ENCODE results near the gene KREMEN2.
A peak's percentile ranks its signal among the peaks of the same experiment; 100 is the strongest.

KREMEN2 gene

DNA sequence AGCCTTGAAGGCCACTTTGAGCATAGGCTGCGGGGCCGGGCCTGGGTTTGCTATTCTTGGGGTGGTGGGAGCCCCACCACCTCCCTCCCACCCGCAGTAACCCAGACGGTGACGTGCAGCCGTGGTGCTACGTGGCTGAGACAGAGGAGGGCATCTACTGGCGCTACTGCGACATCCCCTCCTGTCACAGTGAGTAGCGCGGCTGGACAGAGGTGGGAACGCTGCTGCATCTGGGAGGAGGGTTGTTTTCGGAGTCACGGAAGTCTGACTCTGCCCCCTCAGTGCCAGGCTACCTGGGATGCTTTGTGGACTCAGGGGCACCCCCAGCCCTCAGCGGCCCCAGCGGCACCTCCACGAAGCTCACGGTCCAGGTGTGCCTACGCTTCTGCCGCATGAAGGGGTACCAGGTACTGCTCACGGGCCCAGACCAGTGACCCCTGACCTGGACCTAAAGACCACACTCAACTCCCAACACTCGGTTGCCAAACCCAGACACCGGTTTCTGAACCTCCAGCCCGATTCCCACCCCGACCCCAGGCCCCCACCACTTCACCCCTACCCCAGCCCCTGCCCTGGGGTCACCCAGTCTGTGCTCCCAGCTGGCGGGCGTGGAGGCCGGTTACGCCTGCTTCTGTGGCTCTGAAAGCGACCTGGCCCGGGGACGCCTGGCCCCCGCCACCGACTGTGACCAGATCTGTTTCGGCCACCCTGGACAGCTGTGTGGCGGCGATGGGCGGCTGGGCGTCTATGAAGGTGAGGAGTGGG lies 2.1 kb downstream of the KREMEN2 start:
- no peak for DNase-seq

GRCh38 chr16:2966808-2967191 lies 2.7 kb downstream of the KREMEN2 start:
- DNase-seq: no peak

DNA sequence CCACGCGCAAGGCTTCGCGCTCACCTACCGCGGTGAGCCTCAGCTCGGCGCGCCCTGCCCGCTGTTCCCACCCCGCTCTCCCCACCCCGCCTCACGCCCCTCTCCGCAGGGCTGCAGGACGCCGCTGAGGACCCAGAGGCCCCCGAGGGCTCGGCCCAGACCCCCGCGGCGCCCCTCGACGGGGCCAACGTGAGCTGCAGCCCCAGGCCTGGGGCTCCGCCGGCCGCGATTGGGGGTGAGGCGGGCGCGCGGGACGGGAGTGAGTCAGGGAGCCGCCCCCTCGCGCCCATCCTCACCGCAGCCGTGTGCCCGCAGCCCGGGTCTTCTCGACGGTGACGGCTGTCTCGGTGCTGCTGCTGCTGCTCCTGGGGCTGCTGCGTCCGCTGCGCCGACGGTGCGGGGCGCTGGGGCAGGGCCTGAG lies 3.1 kb downstream of the KREMEN2 start:
- DNase-seq: no peak

DNA sequence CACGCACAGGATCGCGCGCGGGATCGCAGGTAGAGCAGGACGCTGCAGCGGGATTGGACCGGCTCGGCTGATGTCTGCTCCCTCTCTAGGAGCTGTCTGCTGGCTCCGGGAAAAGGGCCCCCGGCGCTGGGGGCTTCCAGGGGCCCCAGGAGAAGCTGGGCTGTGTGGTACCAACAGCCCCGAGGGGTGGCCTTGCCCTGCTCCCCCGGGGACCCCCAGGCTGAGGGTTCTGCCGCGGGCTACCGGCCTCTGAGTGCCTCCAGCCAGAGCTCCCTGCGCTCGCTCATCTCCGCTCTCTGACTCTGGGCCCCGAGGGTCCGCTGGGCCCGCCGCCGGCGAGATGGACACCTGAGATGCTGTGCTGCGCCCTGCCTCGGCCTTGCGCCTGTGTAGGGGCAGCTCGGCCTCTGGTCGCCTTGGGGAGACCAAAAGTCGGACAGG lies 3.7 kb downstream of the KREMEN2 start:
- DNase-seq: no peak

GRCh38 chr16:2968368-2968737 lies 4.3 kb downstream of the KREMEN2 start:
- peak; percentile 94 for DNase-seq

DNA sequence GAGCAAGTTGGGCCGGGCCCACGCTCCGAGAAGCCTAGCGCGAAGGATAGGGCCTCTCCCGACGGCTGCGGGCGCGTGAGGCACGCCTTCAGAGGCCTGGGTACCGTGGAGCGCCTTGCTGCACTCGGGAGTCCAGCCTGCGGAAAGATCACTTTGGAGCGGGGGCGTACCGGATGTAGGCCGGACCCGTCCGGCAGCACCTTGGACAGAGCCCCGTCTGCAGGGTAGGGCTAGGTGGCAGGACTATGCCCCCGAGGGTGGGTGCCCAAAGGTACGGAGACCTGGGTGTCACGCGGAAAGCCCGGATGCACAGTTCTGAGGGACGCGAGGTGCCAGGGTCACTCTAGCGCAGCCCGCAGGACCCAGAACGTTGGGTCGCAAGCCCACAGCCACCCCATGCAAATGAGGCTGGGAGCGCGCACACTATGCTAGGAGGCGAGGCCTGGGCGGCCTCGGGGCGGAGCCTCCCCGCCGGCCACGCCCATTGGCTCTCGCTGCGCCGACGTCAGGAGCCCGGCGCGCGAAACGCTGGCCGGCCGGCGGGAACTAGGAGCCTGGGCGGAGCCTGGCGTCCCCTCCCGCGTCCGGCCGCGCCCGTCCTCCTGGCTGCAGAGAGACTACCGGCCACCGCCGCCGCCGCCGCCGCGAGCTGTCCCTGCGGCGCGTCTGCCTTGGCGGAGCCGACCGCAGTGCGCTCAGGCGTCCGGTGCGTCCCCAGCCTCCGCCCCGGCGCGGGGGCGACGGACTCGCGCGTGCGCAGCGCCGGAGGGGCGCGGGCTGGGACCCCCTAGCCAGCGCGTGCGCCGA lies 4.9 kb downstream of the KREMEN2 start, which contains the start of gene PAQR4:
TSS of gene PAQR4 (plus strand) at position 611 of the 807 bp plus-strand sequence. CDS start 327 bp downstream, outside the sequence.
- DNase-seq: peak; percentile 98

DNA sequence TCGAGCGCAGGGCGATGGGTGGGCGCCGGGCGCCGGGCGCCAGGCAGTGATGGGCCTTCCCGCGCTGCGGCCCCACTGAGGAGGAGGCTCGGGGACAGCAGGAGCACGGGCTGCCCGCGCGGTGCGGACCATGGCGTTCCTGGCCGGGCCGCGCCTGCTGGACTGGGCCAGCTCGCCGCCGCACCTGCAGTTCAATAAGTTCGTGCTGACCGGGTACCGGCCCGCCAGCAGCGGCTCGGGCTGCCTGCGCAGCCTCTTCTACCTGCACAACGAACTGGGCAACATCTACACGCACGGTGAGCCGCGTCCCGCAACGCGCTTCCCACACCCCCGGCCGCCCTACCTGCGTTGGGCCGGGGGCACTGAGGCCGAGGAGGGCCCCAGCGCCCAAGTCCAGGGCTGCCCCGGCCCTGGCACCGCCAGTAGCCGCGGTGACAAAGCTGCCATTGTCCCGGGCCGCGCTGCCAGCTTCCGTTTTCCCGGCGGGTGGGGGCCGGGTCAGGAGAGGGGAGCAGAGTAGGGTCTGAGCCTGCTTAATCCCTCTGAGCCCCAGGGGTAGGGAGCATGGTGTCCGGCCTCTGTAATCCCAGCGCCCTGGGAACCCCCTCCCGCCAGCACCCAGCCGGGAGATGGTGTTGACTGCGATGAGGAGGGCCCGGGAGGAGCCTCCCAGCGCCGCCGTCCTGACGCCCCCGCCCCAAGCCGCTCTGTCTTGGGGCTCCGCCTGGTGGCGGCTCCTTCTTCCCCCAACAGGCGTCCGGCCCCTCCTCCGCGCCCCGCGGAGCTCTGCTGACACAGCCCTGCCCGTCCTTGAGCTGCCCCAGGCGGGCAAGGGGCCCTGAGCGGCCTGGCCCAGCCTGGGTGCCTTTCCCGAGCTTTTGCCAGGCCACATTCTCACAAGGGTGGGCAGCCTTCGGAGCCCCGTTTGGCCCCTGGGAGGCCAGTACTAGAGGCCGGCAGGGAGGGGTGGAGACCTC lies 5.8 kb downstream of the KREMEN2 start:
- DNase-seq: peak; percentile 96

DNA sequence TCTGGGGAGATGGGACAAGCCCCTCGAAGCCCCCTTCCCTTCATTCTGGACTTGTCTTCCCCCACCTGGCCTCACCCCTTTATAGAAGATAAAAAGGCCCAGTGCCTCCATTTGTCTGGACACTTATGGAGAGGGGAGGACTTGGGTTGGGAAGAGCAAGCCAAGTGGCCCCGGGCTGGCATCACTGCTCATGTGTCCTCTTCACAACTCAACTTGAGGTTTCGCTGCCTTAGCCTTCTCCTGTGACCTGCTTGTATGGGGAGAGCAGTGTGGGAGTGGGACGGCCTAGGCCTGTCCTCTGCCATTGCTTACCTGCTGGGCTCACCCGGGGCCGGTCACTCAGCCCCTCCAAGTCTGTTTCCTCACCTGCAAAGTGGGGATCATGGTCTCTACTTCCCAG lies 6.5 kb downstream of the KREMEN2 start:
- DNase-seq: peak; percentile 53

DNA sequence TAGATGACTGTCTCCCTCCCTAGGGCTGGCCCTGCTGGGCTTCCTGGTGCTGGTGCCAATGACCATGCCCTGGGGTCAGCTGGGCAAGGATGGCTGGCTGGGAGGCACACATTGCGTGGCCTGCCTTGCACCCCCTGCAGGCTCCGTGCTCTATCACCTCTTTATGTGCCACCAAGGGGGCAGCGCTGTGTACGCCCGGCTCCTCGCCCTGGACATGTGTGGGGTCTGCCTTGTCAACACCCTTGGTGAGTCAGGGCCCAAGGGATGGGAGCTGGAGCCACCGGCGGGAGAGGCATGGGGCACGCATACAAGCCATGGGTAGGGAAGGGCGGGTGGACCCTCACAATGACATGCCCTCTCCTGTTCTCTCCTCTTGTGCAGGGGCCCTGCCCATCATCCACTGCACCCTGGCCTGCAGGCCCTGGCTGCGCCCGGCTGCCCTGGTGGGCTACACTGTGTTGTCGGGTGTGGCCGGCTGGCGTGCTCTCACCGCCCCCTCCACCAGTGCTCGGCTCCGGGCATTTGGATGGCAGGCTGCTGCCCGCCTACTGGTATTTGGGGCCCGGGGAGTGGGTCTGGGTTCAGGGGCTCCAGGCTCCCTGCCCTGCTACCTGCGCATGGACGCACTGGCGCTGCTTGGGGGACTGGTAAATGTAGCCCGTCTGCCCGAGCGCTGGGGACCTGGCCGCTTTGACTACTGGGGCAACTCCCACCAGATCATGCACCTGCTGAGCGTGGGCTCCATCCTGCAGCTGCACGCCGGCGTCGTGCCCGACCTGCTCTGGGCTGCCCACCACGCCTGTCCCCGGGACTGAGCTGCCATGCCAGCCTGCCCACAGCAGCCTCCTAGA lies 7.3 kb downstream of the KREMEN2 start:
- no peak for DNase-seq

- DNase-seq: no peak
Observed at GRCh38 chr16:2971985-2972784, 8.1 kb downstream of the KREMEN2 start.

DNA sequence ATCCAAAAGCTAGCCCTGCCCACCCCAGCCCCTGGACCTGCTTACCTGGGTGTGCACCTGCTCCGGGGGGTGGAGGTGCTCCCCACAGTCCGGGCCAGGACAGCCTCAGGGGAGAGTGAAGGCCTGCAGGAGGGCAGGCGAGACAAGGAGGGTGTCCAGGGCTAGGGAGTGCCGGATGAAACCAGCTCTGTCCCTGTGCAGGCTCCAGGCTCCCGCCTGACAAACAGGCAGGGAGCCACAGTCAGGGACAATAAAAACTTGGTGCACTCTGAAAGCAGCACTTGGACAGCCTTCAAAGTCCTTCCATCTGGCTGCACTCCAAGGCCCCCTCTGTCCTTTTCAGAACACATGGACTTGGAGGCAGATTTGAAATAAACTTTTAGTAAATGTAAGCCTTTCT lies 9.0 kb downstream of the KREMEN2 start:
- no peak for DNase-seq

DNA sequence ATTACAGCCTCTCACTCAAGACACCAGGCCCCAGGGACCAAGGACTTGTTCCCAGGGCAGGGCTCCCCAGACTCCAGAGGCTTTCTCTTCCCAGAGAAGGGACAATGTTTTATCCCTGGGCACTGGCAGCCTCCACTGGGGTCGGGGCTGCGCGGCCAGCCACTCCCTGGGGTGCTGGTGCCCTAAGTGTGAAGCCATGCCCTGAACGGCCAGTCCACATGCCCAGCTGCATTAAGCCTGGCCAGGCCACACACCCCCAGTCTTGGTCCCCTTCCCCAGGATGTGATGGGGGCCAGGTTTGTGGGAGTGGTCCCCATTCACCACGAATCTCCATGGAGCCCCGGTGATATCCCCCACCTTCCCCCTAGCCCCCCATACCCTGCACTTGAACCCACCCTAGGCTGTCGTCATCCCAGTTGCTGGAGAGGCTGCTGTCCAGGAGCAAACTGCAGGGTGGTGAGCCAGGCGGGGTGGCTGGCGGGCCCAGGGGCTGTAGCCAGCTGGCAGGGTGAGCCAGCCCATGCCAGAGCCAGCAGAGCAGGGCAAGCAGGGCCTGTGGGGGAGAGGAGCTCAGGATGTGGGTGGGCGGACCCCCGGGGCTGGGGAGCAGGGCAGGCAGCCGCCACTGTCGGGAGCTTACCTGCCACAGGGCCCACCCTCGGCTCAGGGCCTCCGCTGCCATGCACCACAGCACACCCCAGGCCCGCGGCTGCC lies 9.7 kb downstream of the KREMEN2 start:
- DNase-seq: no peak

DNA sequence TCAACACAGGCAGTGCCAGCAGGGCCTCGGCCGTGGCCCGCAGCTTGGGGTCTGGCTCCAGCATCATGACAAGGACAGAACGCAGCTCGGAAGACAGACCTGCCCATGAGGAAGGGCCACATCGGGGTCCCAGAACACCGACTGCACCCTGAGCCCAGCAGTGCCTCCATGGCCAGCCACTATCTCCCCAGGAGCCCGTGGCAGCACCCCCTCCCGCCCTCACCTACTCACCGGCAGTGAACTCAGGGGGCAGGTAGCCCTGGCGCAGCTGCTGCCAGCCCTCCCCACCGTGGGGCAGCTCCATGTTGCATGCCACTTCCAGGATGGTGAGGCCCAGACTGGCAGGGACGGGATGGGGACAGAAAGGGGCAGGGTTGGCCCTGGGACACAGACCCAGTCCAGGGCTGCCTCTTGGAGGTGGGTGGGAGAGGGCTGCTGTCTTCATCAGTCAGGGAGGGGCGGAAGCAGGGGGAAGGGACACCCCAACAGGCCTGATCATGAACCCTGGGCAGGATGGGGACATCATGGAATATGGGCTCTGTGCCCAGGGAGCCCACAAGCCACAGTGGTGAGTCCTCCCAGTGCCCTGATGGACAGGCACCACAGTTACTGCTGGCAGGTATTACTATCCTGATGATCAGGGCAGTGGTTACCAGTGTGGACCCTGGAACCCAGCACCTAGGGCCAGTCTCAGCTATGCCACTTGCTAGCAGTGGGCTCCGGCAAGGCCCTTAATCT lies 10.4 kb downstream of the KREMEN2 start:
- no peak for DNase-seq

GRCh38 chr16:2975161-2975795 lies 11.2 kb downstream of the KREMEN2 start:
- no peak for DNase-seq

GRCh38 chr16:2976201-2976600 lies 12.1 kb downstream of the KREMEN2 start:
- no peak for DNase-seq

- no peak for DNase-seq
Observed at GRCh38 chr16:2976673-2977072, 12.6 kb downstream of the KREMEN2 start.

DNA sequence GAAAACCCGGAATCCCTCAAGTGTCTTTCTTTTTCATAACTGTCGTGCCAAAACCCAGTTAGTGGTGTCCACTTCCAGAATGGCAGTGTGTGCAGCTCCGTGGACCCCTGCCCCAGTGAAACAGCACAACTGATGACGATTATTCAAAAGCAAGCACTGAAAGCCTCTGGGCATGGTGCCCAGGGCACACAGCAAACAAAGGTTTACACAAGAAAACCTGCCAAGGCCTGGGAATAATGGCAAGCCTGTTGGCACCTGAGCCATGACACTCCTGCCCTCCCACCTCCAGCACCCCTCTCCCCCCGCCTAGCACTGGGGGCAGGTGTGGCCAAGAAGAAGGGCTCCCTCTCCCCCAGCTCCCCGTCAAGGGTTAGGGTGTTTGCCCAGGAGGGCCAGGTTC lies 13.4 kb downstream of the KREMEN2 start:
- DNase-seq: no peak

DNA sequence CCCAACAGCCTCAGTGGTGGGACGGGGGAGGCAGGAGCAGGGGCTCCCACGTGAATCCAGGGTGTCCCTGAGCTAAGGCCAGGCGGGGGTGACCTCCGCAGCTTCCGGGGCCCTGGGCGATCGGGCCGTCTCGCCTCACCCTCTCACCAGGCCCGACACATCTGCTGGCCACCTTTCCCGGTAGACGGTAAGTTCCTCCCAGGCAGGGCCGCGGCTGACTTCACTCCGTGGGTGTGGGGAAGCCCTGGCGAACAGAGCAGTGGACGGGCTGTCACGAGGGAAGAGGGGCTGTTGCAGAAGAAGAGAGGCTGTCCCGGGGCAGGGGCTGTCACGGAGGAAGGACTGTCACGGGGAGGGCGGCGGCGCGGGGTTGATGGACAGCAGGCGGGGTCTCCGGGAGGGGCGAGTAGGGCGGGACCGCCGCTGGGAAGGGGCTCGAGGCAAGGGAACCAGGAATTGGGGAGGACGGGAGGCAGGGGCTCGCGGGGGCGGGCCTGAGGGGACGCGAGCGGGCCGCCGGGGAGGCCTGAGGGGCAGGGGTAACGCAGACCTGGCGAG lies 15.7 kb downstream of the KREMEN2 start:
- peak; percentile 41 for DNase-seq

Measured in RPMI8226 (cell line).